H54 (cell line): Measurements from ENCODE around the gene EPB41L5.
"Not testable (repeated sequence)": the region's sequence is repeated elsewhere in the genome, so short reads cannot be mapped to it uniquely, and the experiment has no call there.

Source experiments
- DNase-seq: peaks from one replicate; pipeline ENCODE4 v3.0.0; 2011; ENCODE audit warnings: low spot score, mixed read lengths; ENCODE audit not compliant: insufficient read length
- FAIRE-seq: peaks from 3 replicates; lab custom pipeline; 2011; peaks lifted over from hg19 to GRCh38; lab: Jason Lieb, UNC
- POLR2A ChIP-seq: IDR thresholded peaks from 2 replicates; pipeline ENCODE4 v1.6.1; 2011; ENCODE audit warnings: low read depth, mild to moderate bottlenecking, low read length

The EPB41L5 gene

DNA sequence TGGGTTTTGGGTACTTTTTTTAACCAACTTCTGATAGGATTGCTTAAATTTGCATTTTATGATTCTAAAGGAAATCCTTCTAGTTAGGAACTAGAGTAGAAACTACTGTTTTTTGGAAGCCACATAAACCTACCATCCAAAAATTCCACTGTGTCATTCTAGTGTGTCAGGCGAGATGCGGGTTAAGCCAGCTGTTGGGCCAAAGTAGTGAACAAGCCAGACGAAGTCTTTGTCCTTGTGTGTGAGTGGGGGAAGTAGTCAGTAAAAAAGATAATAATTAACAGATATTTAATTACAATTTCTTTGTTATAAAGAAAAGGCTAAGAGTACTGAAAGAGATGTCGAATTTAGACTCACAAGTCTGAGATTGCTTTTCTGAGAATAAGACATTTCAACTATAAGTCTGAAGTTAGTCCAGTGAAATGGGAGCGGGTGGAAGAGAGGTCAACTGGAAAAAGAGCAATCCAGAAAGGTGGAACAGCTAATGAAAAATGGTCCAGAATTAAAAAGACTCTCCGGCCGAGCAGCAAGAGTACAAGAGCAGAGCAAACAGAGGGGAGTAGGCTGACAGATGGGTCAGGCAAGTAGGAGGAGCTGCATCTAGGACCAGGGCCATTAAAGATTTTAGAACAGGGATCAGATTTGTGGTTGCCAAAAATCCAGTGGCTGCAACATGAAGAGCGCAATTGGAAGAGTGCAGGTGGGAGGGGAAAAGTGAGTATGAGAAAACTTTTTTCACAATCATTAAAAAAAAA, 1.5 kb downstream of the EPB41L5 start:
- DNase-seq (no peak), FAIRE-seq (no peak)
- TF ChIP-seq POLR2A: no peak

DNA sequence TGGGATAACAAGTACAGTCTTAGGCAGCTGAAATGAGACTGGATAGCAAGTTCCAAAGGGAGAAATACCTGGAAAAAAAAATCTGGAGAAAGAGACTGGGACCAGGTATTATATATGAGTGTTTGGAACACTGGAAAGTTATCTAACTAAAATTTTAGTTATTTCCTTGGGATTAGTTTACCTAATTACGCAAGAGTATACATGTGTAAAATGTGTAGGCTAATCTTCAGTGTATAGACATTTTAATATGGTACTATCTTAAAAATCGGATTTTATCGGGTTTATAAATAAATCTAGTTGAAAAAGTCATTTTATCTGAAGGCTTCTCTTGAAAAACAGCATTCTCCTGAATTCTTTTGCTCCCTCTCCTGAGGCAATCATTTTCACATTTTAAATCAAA, 3.9 kb downstream of the EPB41L5 start:
- DNase-seq: no peak
- no peak for TF ChIP-seq POLR2A
- no peak for FAIRE-seq

DNA sequence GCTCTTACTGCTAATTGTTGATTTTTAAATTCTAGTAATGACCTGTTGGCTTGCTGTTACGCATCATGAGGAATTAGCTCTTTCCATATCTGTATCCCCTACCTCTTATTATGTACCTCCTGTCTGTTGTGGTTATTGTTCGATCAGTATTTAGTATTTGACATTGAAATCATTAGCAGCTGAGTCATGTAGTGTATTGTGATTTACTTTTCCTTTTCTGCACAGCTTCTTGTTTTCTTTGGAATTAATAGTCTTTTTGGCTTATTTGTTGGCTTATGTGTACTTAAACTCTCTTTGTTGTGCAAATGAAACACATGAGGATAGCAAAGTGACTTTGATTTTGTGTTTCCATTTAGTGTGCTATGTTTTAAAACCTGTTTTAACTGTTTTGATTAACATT, 4.3 kb downstream of the EPB41L5 start:
- DNase-seq: no peak
- FAIRE-seq: no peak
- no peak for TF ChIP-seq POLR2A

DNA sequence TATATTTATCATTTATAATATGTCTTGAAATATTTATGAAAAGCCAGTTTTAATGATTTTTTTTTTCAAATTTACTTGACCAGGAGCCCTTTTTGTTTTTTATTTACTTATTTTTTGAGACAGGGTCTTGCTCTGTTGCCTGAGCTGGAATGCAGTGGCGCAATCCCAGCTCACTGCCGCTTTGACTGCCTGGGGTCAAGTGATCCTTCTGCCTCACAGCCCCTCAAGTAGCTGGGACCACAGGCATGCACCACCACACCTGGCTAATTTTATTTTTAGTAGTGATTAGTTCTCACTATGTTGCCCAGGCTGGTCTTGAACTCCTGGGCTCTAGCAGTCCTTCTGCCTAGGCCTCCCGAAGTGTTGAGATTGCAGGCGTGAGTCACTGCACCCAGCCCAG, 5.7 kb downstream of the EPB41L5 start:
- no peak for TF ChIP-seq POLR2A
- DNase-seq: no peak
- no peak for FAIRE-seq

DNA sequence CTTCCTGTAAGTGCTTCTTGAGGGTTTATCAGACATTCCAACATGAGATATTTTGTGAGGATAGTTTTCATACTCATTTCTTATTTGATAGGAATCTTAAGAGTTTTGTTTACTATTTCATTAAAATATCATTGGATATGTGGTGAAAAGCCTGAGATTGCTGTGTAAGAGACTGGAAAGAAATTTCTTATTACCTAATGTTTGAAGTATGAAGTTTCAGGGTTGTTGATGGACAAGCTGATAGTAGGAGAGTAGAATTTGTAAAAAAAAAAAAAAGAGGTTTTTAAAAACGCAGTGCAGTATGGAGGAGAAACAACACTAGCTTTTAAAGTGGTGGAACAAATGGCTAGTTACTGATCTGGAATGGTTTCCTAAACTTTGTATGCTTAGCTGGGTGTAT, 7.7 kb downstream of the EPB41L5 start:
- no peak for DNase-seq
- FAIRE-seq: no peak
- no peak for TF ChIP-seq POLR2A

DNA sequence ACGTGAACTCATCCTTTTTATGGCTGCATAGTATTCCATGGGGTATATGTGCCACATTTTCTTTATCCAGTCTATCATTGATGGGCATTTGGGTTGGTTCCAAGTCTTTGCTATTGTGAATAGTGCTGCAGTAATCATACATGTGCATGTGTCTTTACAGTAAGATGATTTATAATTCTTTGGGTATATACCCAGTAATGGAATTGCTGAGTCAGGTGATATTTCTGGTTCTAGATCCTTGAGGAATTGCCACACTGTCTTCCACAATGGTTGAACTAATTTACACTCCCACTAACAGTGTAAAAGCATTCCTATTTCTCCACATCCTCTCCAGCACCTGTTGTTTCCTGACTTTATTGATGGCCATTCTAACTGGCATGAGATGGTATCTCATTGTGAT, 9.6 kb downstream of the EPB41L5 start:
- not testable (repeated sequence) for DNase-seq, FAIRE-seq

DNA sequence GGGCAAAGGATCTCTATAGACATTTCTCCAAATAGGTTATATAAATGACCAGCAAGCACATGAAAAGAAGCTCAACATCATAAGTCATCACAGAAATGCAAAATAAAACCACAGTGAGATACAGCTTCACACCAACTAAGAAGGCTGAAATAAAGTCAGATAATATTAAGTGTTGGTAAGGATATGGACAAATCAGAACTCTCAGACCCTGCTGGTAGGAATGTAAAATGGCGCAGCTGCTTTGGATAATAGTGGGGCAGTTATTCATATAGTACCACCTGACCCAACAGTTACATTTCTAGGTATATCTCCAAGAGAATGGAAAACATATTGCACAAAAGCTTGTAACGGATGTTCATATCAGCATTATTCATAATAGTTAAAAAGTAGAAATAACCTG, 14.0 kb downstream of the EPB41L5 start:
- no peak for DNase-seq
- no peak for FAIRE-seq

DNA sequence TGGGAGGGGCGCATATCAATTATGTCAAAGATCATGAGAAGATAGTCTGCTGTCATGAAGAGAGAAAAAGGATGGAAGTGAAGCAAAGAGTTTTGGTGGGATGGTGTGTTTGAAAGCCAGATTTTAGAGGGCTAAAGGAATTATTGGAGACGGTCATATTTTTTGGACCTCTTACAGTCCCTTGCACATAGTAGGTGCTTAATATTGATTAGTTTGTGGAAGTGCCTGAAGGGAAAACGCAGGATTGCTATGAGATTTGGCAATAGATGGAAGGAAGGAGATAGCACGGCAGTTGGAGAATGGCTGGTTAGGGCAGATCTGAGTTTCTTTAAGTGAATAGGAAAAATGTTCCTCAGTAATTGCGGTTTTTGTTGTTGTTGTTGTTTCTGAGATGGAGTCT, 15.9 kb downstream of the EPB41L5 start:
- no peak for FAIRE-seq
- TF ChIP-seq POLR2A: no peak

More for the DNA sequence above, 14.0 kb downstream of the EPB41L5 start:
- no peak for TF ChIP-seq POLR2A

DNA sequence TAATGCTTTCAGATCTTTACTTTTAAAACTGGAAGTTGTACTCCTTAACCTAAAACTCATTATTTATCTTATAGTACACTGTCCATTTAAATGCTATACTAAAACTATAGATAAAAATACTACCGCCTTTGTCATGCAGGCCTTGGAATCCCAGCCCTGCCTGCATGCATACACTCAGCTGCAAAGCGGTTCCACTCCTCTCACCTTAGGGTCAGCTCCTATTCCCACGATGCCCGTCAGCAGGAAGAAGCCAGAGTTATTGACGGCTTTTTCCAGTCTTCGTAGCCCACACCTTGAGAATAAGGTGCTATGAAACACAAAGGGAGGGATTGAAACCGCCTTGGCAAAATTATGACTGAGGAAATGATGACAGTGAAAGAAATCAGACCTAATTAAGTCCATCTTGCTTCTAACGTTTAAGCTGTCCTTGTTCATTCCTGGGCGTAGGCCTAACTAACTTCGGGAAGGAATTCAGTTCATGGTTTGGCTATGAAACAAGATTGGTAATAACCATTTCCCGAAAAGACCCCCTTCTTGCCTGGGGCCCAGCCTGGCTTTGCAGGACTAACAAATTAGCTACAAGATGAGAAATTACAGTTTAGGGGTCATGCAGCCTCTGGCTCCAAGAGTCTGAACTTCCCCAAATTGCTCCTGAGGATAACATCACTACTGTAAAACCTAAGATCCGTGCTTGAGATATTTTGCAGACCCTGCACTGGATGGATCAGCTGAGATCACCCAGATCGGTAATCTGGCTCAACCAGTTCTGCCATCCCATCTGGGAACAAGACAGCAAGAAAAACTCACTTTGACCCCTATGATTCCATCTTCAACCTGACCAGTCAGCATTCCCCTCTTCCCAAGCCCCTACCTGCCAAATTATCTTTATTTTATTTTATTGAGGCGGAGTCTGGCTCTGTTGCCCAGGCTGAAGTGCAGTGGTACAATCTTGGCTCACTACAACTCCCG, 17.1 kb downstream of the EPB41L5 start:
- no peak for FAIRE-seq
- DNase-seq: no peak
- TF ChIP-seq POLR2A: no peak

More for the DNA sequence above, 15.9 kb downstream of the EPB41L5 start:
- no peak for DNase-seq

DNA sequence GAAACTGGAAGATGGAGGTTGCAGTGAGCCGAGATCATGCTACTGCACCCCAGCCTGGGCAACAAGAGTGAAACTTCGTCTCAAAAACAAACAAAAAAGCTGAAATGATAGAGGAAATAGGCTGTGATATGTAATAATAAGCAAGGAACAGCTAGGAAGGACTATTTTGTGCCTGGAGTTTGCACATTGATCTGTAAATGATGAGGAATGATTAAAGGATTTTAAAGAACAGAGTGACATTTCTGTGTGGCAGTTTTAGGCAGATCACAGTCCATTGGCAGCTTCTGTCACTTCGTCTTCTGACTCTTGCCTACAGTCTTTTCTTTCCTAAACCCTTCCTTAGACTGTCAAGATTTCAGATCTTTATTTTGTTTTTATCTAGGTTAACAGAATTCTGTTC, 19.4 kb downstream of the EPB41L5 start:
- DNase-seq (no peak), FAIRE-seq (no peak)
- TF ChIP-seq POLR2A: no peak

DNA sequence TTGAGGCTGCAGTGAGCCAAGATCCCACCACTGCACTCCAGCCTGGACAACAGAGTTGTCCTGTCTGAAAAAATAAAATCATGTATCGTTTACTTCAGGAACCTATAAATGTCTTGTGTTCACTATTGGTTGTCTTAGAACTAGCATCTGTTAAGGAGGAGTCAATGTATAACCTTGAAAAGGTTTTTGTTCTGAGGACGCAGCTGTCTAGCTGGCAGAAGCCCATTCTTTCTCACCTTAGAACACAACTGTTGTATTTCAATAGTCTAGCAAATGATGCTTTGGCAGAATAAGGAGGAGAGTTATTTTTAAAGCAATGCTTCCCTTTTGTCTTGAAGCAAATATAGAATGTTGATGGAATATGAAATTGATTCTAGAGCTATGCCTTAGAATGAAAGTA, 21.1 kb downstream of the EPB41L5 start:
- no peak for TF ChIP-seq POLR2A
- FAIRE-seq: no peak
- no peak for DNase-seq

DNA sequence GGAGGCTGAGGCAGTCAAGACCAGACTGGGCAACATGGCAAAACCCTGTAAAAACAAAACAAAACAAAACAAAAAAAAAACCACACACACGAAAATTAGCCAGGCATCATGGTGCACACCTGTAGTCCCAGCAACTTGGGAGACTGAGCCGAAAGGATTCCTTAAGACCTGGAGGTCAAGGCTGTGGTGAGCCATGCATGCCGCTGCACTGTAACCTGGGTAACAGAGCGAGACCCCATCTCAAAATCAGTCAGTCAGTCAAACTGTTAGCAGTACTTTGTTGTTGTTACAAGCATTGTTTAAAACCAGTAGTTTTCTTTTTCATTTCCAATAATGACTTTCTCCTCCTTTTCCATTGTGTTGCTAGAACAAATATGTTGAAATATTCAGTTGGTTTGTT, 21.7 kb downstream of the EPB41L5 start:
- FAIRE-seq (no peak), DNase-seq (no peak)
- TF ChIP-seq POLR2A: no peak

DNA sequence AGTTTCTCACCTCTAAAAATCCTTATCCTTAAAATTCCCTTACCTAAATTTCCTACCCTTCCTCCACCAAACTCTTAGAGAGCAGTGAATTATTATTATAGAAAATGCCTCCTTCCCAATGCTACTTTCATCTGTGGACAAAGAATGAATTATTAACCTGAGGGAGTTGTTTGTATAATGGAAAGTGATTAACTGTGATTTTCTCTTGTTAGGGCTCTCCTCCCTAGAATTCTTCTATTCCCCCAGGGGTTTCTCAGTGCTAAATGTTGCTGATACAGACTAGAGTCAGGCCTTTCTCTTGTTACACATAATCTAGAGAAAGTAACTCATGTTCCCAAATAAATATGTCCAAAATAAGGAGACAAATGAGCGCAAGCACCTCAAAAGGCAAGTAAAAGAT, 23.3 kb downstream of the EPB41L5 start:
- DNase-seq (no peak), FAIRE-seq (no peak)
- no peak for TF ChIP-seq POLR2A

DNA sequence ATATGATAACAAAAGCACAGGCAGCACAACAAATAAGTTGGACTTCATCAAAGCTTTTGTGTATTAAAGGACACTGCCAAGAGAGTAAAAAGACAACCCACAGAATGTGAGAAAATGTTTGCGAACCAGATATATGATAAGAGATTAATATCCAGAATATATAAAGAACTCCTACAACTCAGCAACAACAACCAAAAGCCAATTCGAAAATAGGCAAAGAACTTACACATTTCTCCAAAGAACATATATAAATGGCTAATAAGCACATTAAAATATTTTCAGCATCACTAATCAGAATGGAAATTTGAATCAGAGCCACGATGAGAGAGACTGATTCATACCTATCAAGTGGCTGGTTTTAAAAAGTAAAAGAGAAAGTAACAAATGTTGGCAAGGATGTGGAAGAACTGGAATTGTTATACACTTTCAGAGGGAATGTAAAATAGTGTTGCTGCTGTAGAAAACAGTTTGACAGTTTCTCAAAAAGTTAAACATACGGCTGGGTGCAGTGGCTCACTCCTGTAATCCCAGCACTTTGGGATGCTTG, 25.2 kb downstream of the EPB41L5 start:
- no peak for DNase-seq
- no peak for FAIRE-seq
- TF ChIP-seq POLR2A: no peak

DNA sequence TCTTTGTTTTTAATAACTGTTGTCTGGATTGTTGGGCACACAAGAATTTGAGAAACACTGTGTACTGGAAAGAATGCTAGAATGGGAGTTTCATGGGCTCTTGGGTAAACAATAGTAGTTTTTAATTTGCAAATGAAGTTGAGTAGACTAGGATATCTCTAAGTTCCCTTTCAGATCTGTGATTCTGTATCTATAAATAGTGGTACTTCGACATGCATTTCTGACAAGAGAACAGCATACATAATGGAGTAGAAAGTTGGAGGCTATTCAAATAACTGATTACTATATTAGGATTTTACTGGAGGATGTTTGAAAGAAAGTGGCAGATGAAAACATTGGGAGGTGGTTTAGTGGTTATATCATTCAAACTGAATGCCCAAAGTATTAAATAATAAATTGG, 29.5 kb downstream of the EPB41L5 start:
- DNase-seq (no peak), FAIRE-seq (no peak)
- TF ChIP-seq POLR2A: no peak
